ENCODE measurements around the gene ZNF521.

The ZNF521 gene

DNA sequence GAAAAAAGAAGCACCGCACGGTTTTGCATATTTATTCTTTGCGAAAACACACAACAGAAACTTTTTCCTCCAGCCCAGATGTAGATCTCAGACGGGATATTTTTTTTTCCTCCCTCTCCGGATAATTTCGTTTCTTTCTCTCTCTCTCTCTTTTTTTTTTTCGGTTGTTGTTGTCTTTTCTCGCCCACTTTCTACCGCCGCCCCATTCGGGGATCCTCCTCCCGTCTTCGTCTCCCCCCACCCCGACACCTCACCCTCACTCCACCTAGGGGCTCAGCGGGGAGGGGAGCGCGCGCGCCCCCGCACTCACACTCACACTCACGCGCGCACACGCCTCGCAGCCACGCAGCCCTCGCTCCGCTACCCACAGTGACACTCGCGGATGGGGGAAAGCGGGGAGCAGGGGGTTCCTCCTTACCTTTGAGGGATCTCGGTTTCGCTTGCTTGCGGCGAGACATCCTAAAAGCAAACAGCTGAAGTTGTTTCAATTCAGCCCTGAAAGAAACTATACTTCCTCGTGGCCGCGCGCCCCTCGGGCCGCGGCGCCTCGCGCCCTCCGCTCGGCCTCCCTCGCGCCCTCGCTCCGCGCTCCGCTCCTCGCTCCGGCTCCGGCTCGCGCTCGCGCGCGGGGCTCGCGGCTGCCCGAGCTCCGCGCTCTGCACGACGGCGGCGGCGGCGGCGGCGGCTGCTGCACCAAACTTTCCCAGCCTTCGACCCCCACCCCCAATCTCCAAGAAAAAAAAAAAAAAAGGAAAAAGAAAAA lies 1.3 kb downstream of the ZNF521 start:
- TF ChIP-seq, protein P1, sequence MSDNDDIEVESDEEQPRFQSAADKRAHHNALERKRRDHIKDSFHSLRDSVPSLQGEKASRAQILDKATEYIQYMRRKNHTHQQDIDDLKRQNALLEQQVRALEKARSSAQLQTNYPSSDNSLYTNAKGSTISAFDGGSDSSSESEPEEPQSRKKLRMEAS (IDR thresholded peaks at IDR 0.05; ENCODE audit: low read depth, low read length), result no peak
- TF ChIP-seq MYC (IDR thresholded peaks at IDR 0.05; ENCODE audit: low read depth, low read length) (no peak), POLR2A (IDR thresholded peaks at IDR 0.05; ENCODE audit: extremely low read depth, insufficient read length) (no peak)
- TF ChIP-seq, protein P2, sequence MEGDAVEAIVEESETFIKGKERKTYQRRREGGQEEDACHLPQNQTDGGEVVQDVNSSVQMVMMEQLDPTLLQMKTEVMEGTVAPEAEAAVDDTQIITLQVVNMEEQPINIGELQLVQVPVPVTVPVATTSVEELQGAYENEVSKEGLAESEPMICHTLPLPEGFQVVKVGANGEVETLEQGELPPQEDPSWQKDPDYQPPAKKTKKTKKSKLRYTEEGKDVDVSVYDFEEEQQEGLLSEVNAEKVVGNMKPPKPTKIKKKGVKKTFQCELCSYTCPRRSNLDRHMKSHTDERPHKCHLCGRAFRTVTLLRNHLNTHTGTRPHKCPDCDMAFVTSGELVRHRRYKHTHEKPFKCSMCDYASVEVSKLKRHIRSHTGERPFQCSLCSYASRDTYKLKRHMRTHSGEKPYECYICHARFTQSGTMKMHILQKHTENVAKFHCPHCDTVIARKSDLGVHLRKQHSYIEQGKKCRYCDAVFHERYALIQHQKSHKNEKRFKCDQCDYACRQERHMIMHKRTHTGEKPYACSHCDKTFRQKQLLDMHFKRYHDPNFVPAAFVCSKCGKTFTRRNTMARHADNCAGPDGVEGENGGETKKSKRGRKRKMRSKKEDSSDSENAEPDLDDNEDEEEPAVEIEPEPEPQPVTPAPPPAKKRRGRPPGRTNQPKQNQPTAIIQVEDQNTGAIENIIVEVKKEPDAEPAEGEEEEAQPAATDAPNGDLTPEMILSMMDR (IDR thresholded peaks at IDR 0.05; ENCODE audit: low read depth, low read length), result no peak
- no peak overlapping the region for H3K4me3 ChIP-seq (ENCODE audit: low read depth, low read length)
- DNase-seq (ENCODE audit: low read depth), result no peak

DNA sequence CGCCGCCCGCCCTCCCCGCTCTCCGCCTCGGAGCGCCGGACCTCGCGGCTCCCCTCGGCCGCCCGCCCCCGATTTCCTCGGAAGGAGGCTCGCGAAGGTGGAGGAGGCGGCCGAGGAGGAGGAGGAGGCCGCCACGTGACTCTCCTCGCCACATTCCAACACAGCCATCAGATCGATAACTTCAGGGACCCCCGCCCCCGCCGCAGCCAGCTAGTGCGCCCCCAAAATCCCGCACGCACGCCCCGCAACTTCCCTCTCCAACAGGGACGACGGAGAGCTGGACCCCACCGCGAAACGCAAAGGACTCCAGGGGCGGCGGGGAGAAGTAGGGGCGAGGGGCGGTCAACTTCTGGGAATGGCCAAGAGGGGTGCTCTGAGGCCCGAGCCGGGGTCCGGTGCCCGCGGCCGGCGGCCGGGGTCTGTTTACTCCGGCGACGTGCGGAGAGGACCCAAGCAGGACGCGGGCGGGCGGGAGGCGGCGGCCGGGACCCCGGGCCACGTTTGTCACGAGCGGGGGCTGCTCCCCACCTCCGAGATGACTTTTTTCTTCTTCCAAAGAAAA lies 2.0 kb downstream of the ZNF521 start:
- no peak for DNase-seq (ENCODE audit: low read depth)
- H3K4me3 ChIP-seq (ENCODE audit: low read depth, low read length), result no peak overlapping the region
- TF ChIP-seq, protein P2 (IDR thresholded peaks at IDR 0.05; ENCODE audit: low read depth, low read length), result no peak
- TF ChIP-seq POLR2A (IDR thresholded peaks at IDR 0.05; ENCODE audit: extremely low read depth, insufficient read length) (no peak), MYC (IDR thresholded peaks at IDR 0.05; ENCODE audit: low read depth, low read length) (no peak)
- TF ChIP-seq, protein P1 (IDR thresholded peaks at IDR 0.05; ENCODE audit: low read depth, low read length), result no peak

DNA sequence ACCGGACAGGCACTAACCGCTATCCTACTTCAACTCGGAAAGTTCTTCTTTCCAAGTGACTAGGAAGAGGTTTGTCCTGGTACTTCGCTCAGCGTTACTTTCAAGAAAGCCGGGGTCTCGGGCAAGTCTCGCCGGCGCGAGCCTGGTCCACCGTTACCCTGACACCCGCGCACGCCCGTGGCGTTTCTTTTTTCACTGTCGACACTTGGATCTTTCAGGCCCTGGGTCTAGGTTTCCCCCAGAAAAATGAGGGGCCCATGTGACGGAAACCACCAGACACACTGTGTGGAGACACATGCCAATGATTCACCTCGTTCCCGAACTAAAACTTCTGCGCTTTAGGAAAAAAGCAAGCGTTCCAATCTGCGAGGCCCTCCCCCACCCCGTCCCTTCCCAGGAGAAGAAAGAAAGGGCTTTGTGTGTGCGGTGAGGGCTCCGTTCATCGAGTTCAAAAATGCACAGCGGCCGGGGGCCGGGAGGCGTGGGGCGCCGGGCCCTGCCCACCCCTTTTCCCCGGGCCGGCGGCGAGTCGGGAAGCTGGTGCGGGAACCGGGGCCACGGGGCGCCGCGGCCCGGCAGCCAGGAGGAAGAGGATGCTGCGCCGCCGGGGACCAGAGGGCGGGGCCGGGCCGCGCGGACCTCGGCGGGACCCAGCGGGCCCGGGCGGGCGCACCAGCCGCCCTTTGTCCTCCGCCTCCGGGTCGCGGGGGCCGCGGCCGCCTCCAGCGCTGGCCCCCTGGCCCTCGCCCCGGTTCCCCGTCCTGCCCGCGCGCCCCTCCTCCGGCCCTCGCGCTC lies 2.6 kb downstream of the ZNF521 start:
- no peak for DNase-seq (ENCODE audit: low read depth)
- H3K4me3 ChIP-seq (ENCODE audit: low read depth, low read length), result no peak overlapping the region
- no peak for TF ChIP-seq POLR2A (IDR thresholded peaks at IDR 0.05; ENCODE audit: extremely low read depth, insufficient read length)
- TF ChIP-seq, protein P1 (IDR thresholded peaks at IDR 0.05; ENCODE audit: low read depth, low read length), result no peak
- TF ChIP-seq, protein P2 (IDR thresholded peaks at IDR 0.05; ENCODE audit: low read depth, low read length), result no peak
- no peak for TF ChIP-seq MYC (IDR thresholded peaks at IDR 0.05; ENCODE audit: low read depth, low read length)

DNA sequence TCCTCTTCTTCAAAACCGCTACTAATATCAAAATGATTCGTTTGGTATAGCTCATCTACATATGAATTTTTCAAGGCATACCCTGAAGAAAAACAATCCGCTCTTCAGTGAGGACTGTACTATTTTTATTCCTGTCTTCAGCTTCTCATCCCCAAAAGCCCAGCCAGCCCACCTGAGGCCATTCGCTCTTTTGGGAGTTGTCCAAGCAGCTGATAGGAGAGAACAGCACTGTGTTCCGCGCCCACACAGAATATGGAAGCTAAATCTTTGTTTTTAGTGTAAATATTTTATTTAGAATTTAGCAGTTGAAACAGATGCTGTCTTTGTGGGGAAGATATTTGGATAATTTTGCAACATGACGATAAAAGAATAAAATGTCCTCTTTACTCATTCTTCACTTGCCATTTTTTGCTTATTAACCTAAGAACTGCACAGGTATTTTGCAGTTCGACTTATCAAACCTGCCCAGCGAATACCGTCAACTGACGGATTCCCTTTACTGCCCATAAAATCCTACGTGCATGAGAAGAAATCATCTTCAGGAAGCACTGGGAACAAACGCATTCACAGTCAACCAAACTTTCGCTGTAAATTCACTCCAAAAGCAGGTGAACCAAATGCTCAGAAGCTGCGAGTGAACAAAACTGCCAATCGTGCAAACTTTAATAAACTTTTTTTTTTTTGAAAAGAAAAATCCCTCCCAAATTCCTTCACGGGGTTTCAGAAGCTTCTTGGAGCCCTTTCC lies 3.4 kb downstream of the ZNF521 start:
- no peak overlapping the region for H3K4me3 ChIP-seq (ENCODE audit: low read depth, low read length)
- DNase-seq (ENCODE audit: low read depth), result no peak
- TF ChIP-seq, protein P1 (IDR thresholded peaks at IDR 0.05; ENCODE audit: low read depth, low read length), result no peak
- TF ChIP-seq MYC (IDR thresholded peaks at IDR 0.05; ENCODE audit: low read depth, low read length), result no peak
- no peak for TF ChIP-seq POLR2A (IDR thresholded peaks at IDR 0.05; ENCODE audit: extremely low read depth, insufficient read length)
- TF ChIP-seq, protein P2 (IDR thresholded peaks at IDR 0.05; ENCODE audit: low read depth, low read length), result no peak

DNA sequence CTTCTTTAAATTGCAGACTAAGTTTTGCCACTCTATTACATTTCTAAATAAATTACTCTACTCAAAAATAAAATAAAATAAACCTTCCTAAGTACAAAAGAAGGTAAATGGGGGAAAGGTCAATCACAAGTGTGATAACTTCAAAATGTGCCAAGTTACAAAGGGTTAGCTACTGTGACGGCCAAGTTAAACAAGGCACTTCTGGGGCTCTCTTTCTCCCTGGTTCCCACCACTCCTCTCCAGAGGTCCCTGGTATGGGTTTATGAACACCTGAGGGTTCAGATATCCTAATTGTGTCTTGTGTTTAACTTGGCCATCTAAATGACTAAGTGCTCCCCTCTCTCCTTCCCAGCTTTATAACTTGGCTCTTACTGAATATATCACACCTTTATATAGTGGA lies 5.4 kb downstream of the ZNF521 start:
- H3K4me3 ChIP-seq (ENCODE audit: low read depth, low read length), result no peak overlapping the region
- TF ChIP-seq, protein P2 (IDR thresholded peaks at IDR 0.05; ENCODE audit: low read depth, low read length), result no peak
- TF ChIP-seq MYC (IDR thresholded peaks at IDR 0.05; ENCODE audit: low read depth, low read length) (no peak), POLR2A (IDR thresholded peaks at IDR 0.05; ENCODE audit: extremely low read depth, insufficient read length) (no peak)
- TF ChIP-seq, protein P1 (IDR thresholded peaks at IDR 0.05; ENCODE audit: low read depth, low read length), result no peak
- DNase-seq (ENCODE audit: low read depth), result no peak
